H1 (cell line): Measurements from ENCODE around the gene PAIP1. TPM values are rescaled to one million over a fixed set of nuclear protein-coding genes. Genes with fewer than 3 reads are reported as not detected.

Experiments used
- CTCF ChIA-PET: fragments of 300-600 bp; sonication (Branson Sonifier 250); formaldehyde crosslinking; loops from one replicate; lab custom pipeline; 2021; ENCODE audit not compliant: partially characterized antibody; lab: Charles Lee
- POLR2A ChIA-PET: fragments of 300-600 bp; sonication (Branson Sonifier 250); formaldehyde crosslinking; loops from one replicate; lab custom pipeline; 2021; ENCODE audit warnings: inconsistent platforms; ENCODE audit not compliant: partially characterized antibody; lab: Charles Lee
- DNase-seq, 2 experiments: peaks; one replicate each; pipeline versions ENCODE4 v3.0.0 to v3.0.0-alpha.2; 2010 to 2022; ENCODE audit warnings: low spot score in 2 of 2, low read depth in 1 of 2, mixed read lengths in 1 of 2
- FAIRE-seq: peaks from 2 replicates; lab custom pipeline; 2011; peaks lifted over from hg19 to GRCh38; lab: Jason Lieb, UNC
- H2AFZ ChIP-seq: 2 replicates; pipeline ENCODE4 v1.8.1; 2012; ENCODE audit warnings: low read length, inconsistent platforms
- H2AK5ac ChIP-seq: 2 replicates; pipeline ENCODE4 v1.6.1; 2013; ENCODE audit warnings: low read depth, low read length
- H2BK120ac ChIP-seq: replicated peaks from 2 replicates; pipeline ENCODE3; 2013; ENCODE audit warnings: low read depth, low read length, inconsistent platforms
- H2BK12ac ChIP-seq: 2 replicates; pipeline ENCODE4 v1.6.1; 2013; ENCODE audit warnings: low read depth, low read length
- H2BK15ac ChIP-seq: 2 replicates; pipeline ENCODE4 v1.6.1; 2013; ENCODE audit warnings: low read length
- H2BK20ac ChIP-seq: 2 replicates; pipeline ENCODE4 v1.6.1; 2013; ENCODE audit warnings: low read length
- H2BK5ac ChIP-seq: 2 replicates; pipeline ENCODE4 v1.6.1; 2013; ENCODE audit warnings: low read depth, low read length
- H3K14ac ChIP-seq: 2 replicates; pipeline ENCODE4 v1.6.1; 2013; ENCODE audit warnings: inconsistent platforms; ENCODE audit not compliant: insufficient read length
- H3K18ac ChIP-seq: 2 replicates; pipeline ENCODE4 v1.6.1; 2013; ENCODE audit warnings: low read length; ENCODE audit errors: extremely low read depth
- H3K23ac ChIP-seq: 2 replicates; pipeline ENCODE4 v1.6.1; 2013; ENCODE audit warnings: inconsistent platforms; ENCODE audit not compliant: insufficient read length
- H3K23me2 ChIP-seq: 2 replicates; pipeline ENCODE4 v1.6.1; 2013; ENCODE audit warnings: low read depth, low read length
- H3K27ac ChIP-seq: 2 replicates; pipeline ENCODE4 v1.6.1; 2011; ENCODE audit warnings: low read depth, low read length, inconsistent platforms
- H3K27me3 ChIP-seq, 4 experiments: replicated peaks in 1 of 4; 1 replicate in 1 of 4; 2 replicates in 3 of 4; pipeline versions ENCODE4 v1.6.1 to v1.8.1; 2011 to 2013; ENCODE audit warnings: low read length in 3 of 4, mild to moderate bottlenecking in 3 of 4, inconsistent platforms in 2 of 4, mixed read lengths in 2 of 4, moderate library complexity in 1 of 4; ENCODE audit not compliant: control insufficient read depth in 3 of 4, insufficient read depth in 3 of 4; ENCODE audit errors: extremely low read depth in 1 of 4
- H3K36me3 ChIP-seq, 4 experiments: 2 replicates each; pipeline versions ENCODE4 v1.6.1 to v1.8.1; 2011 to 2013; ENCODE audit warnings: mild to moderate bottlenecking in 4 of 4, low read length in 3 of 4, moderate library complexity in 2 of 4, control low read depth in 1 of 4, inconsistent platforms in 1 of 4; ENCODE audit not compliant: insufficient read depth in 4 of 4, control insufficient read depth in 2 of 4
- H3K4ac ChIP-seq: replicated peaks from 2 replicates; pipeline ENCODE3; 2013; ENCODE audit warnings: low read length, low read depth, mixed read lengths, inconsistent platforms; ENCODE audit not compliant: insufficient read length
- H3K4me1 ChIP-seq, 4 experiments: replicated peaks in 1 of 4; 1 replicate in 1 of 4; 2 replicates in 3 of 4; pipeline versions ENCODE4 v1.6.1 to v1.8.1; 2011 to 2013; ENCODE audit warnings: low read length in 3 of 4, inconsistent platforms in 2 of 4, mixed read lengths in 1 of 4; ENCODE audit not compliant: insufficient read depth in 4 of 4, control insufficient read depth in 3 of 4
- H3K4me2 ChIP-seq, 2 experiments: 2 replicates each; pipeline versions ENCODE4 v1.6.1 to v1.8.1; 2011 to 2013; ENCODE audit warnings: low read depth in 2 of 2, low read length in 2 of 2, control low read depth in 1 of 2, inconsistent platforms in 1 of 2, mild to moderate bottlenecking in 1 of 2; ENCODE audit not compliant: insufficient read depth in 1 of 2
- H3K4me3 ChIP-seq, 4 experiments: fragments of 200-600, 300-600 bp in 1 of 4; sonication (generic), shearing (Covaris generic), sonication (Bioruptor Twin) in 1 of 4; 2 replicates each; pipeline versions ENCODE4 v1.5.1 to v1.8.1; 2011 to 2016; ENCODE audit warnings: low read length in 4 of 4, low read depth in 3 of 4, control low read depth in 2 of 4, inconsistent platforms in 2 of 4, mild to moderate bottlenecking in 2 of 4, mixed read lengths in 1 of 4, moderate library complexity in 1 of 4; ENCODE audit not compliant: insufficient read depth in 2 of 4; ENCODE audit errors: extremely low read depth in 1 of 4
- H3K56ac ChIP-seq: replicated peaks from 2 replicates; pipeline ENCODE3; 2013; ENCODE audit warnings: low read depth, mild to moderate bottlenecking, mixed read lengths, low read length, inconsistent platforms; ENCODE audit not compliant: insufficient read length
- H3K79me1 ChIP-seq: 2 replicates; pipeline ENCODE4 v1.6.1; 2013; ENCODE audit warnings: low read depth, low read length, control low read depth
- H3K79me2 ChIP-seq, 2 experiments: 2 replicates each; pipeline versions ENCODE4 v1.6.1 to v1.8.1; 2012 to 2013; ENCODE audit warnings: low read length in 2 of 2, mild to moderate bottlenecking in 2 of 2, inconsistent platforms in 1 of 2; ENCODE audit not compliant: insufficient read depth in 2 of 2, control insufficient read depth in 1 of 2
- H3K9ac ChIP-seq, 4 experiments: replicated peaks in 1 of 4; 1 replicate in 1 of 4; 2 replicates in 3 of 4; pipeline versions ENCODE4 v1.6.1 to v1.8.1; 2011 to 2013; ENCODE audit warnings: low read depth in 3 of 4, low read length in 3 of 4, control low read depth in 2 of 4, mild to moderate bottlenecking in 2 of 4, moderate library complexity in 2 of 4, inconsistent platforms in 1 of 4; ENCODE audit errors: extremely low read depth in 1 of 4
- H3K9me3 ChIP-seq, 2 experiments: 2 replicates each; pipeline versions ENCODE4 v1.6.1 to v1.8.1; 2012 to 2013; ENCODE audit warnings: mild to moderate bottlenecking in 2 of 2, moderate library complexity in 2 of 2, control low read depth in 1 of 2, inconsistent platforms in 1 of 2, low read depth in 1 of 2, low read length in 1 of 2, mixed read lengths in 1 of 2; ENCODE audit not compliant: insufficient read depth in 2 of 2
- H4K20me1 ChIP-seq, 2 experiments: replicated peaks in 1 of 2; 2 replicates each; pipeline versions ENCODE3 to v1.8.1; 2011 to 2013; ENCODE audit warnings: inconsistent platforms in 2 of 2, low read length in 2 of 2, mild to moderate bottlenecking in 1 of 2; ENCODE audit not compliant: insufficient read depth in 2 of 2, control insufficient read depth in 1 of 2
- H4K5ac ChIP-seq: 2 replicates; pipeline ENCODE4 v1.6.1; 2013; ENCODE audit warnings: low read length, low read depth, mixed read lengths, inconsistent platforms; ENCODE audit not compliant: insufficient read length
- H4K8ac ChIP-seq: 2 replicates; pipeline ENCODE4 v1.8.0; 2013; ENCODE audit warnings: mild to moderate bottlenecking, moderate library complexity, low read length, inconsistent platforms; ENCODE audit not compliant: insufficient read depth; ENCODE audit errors: extremely low read depth
- H4K91ac ChIP-seq: replicated peaks from 2 replicates; pipeline ENCODE3; 2013; ENCODE audit warnings: low read length, mixed read lengths, inconsistent platforms; ENCODE audit not compliant: insufficient read length
- ASH2L ChIP-seq: fragments of 200-600, 300-600 bp; sonication (generic); IDR thresholded peaks from one replicate; pipeline ENCODE4 v1.7.1; 2017; ENCODE audit warnings: low read length
- BCL11A ChIP-seq, 2 experiments: IDR thresholded peaks; one replicate each; pipeline ENCODE4 v1.6.1; 2011; ENCODE audit warnings: low read depth in 2 of 2, low read length in 2 of 2, mild to moderate bottlenecking in 2 of 2
- CBX5 ChIP-seq: fragments of 300-800, 300-1000 bp; sonication (generic); IDR thresholded peaks from 2 replicates; pipeline ENCODE4 v1.7.1; 2016; ENCODE audit warnings: antibody characterized with exemption, low read length, low read depth
- POLR2AphosphoS5 ChIP-seq: IDR thresholded peaks from 2 replicates; pipeline ENCODE4 v1.6.1; 2011; ENCODE audit warnings: low read depth, low read length
- RBBP5 ChIP-seq: IDR thresholded peaks from 2 replicates; pipeline ENCODE4 v1.7.1; 2012; ENCODE audit warnings: low read depth, mild to moderate bottlenecking, inconsistent platforms, low read length, moderate library complexity, borderline replicate concordance
- SIRT6 ChIP-seq: IDR thresholded peaks from one replicate; pipeline ENCODE4 v1.7.1; 2012; ENCODE audit warnings: low read length, inconsistent platforms
- SP2 ChIP-seq: IDR thresholded peaks from 2 replicates; pipeline ENCODE4 v1.6.1; 2012; ENCODE audit warnings: mild to moderate bottlenecking, low read length, inconsistent platforms
- SP4 ChIP-seq: IDR thresholded peaks from 2 replicates; pipeline ENCODE4 v1.6.1; 2012; ENCODE audit warnings: low read length, inconsistent platforms
- WGBS, 2 experiments: shearing (Covaris generic) in 1 of 2; methylation state at CpG; one replicate each; pipeline versions ENCODE4 v1.1.6 to v1.1.7; 2013 to 2015; ENCODE audit warnings: low lambda C conversion rate in 2 of 2, mixed read lengths in 2 of 2, inconsistent platforms in 1 of 2, low coverage in 1 of 2, missing lambda C conversion rate in 1 of 2; ENCODE audit not compliant: insufficient replicate concordance in 2 of 2, insufficient coverage in 1 of 2, insufficient read length in 1 of 2; ENCODE audit errors: extremely low coverage in 1 of 2, missing lambda C conversion rate in 1 of 2; 5-methylcytosine and 5-hydroxymethylcytosine counted together
- polyA plus RNA-seq, 7 experiments: library from polyadenylated mRNA; depleted of rRNA in 3 of 7; stranded (reverse) in 5 of 7; unstranded in 2 of 7; fragments of >200 nt in 5 of 7; fragments of 200-250 nt in 2 of 7; gene quantifications; 1 replicate in 5 of 7; 2 replicates in 1 of 7; 4 replicates in 1 of 7; pipeline versions ENCODE4 v1.2.1 to v1.2.3, GENCODE V29; 2011 to 2013; ENCODE audit warnings: missing spikeins in 2 of 7, mixed read lengths in 2 of 7
- total RNA-seq: library from RNA; stranded (reverse); fragmentation: NEBNext Ultra II Directional; extraction: Animal tissue kit (Norgen Biotek cat#: 25700); gene quantifications from 2 replicates; pipeline ENCODE4 v1.2.1, GENCODE V29; 2021

PAIP1 gene
- total and polyA plus RNA-seq, 2 of the 8 experiments (the other 6 are each of a cell fraction or from before 2014, with no cell fraction given), result 62.9 to 89.5 TPM

DNA sequence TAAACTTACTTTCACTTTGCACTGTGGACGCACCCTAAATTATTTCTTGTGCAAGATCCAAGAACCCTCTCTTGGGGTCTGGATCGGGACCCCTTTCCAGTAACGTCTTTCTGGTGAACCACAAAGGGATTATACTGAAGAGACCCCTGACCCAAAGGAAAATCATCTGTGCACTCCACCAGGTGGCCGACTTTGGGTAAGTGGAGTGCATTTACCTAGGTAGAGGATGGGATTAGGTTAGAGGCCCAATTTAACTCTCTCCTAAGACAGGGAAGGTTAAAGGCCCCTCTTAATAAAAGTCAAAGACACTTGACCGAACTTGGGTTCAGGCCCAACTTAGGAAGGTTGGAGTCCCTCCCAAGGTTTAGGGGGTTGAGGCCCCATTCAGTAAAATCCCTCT is 8.2 kb upstream of the PAIP1 start:
- no peak overlapping the region for H2BK15ac ChIP-seq
- no peak overlapping the region for H3K4ac ChIP-seq
- no peak overlapping the region for H3K27ac ChIP-seq
- no peaks in the 10 kb centered on the region for H3K23me2 ChIP-seq
- no peak overlapping the region for H2BK120ac ChIP-seq
- H3K18ac ChIP-seq, result no peak overlapping the region; the same call in 1 of the 2 replicates
- TF ChIP-seq SP2 (no peak), RBBP5 (no peak), SP4 (no peak), SIRT6 (no peak), ASH2L (no peak), CBX5 (no peak), BCL11A (IDR thresholded peaks at IDR 0.05; ENCODE audit: low read depth in 2 of 2, low read length in 2 of 2) (no peak), POLR2AphosphoS5 (no peak)
- no peaks in the 10 kb centered on the region for H3K79me1 ChIP-seq
- H3K9ac ChIP-seq, result no peak overlapping the region
- H4K8ac ChIP-seq, result no peak overlapping the region
- H4K20me1 ChIP-seq, result no peaks in the 10 kb centered on the region
- no peak overlapping the region for H2AFZ ChIP-seq
- no peak overlapping the region for H3K23ac ChIP-seq
- no peak overlapping the region for H2BK20ac ChIP-seq
- POLR2A ChIA-PET, result interaction anchor here (1.5 kb wide), 1 partner anchor 9 kb away, joined by 3 read pairs; no protein-coding TSS in a partner anchor
- WGBS, 2 experiments, result 86% methylated on average over 5 of the region's 5 CpGs; no CpG with 5 or more reads in 1 of the 2 experiments
- no peak overlapping the region for H3K56ac ChIP-seq
- FAIRE-seq (no peak), DNase-seq (no peak)
- CTCF ChIA-PET, result interaction anchor here (1.0 kb wide), 1 partner anchor 26 kb away, joined by 3 read pairs; no protein-coding TSS in a partner anchor
- no peak overlapping the region for H3K4me3 ChIP-seq
- H3K4me2 ChIP-seq, result no peak overlapping the region
- H2BK5ac ChIP-seq, result no peak overlapping the region
- no peak overlapping the region for H3K14ac ChIP-seq
- H2BK12ac ChIP-seq, result no peak overlapping the region
- no peak overlapping the region for H4K5ac ChIP-seq
- no peaks in the 10 kb centered on the region for H3K79me2 ChIP-seq
- no peak overlapping the region for H4K91ac ChIP-seq
- H3K4me1 ChIP-seq, result no peaks in the 10 kb centered on the region
- no peaks in the 10 kb centered on the region for H3K36me3 ChIP-seq
- H3K9me3 ChIP-seq, result no peaks in the 10 kb centered on the region
- H2AK5ac ChIP-seq, result no peak overlapping the region
- no peaks in the 10 kb centered on the region for H3K27me3 ChIP-seq
